Nephron progenitor cell (in vitro differentiated cells): Measurements from ENCODE around the gene NGRN.
"Not testable (repeated sequence)": the region's sequence is repeated elsewhere in the genome, so short reads cannot be mapped to it uniquely, and the experiment has no call there.

ENCODE experiments used
- DNase-seq: peaks from one replicate; pipeline ENCODE4 v3.0.0; 2021
- H3K27ac Mint-ChIP-seq: 2 replicates; pipeline ENCODE4 v1.8.0; 2021; ENCODE audit warnings: mild to moderate bottlenecking, moderate library complexity, mixed read lengths
- H3K27me3 Mint-ChIP-seq: 2 replicates; pipeline ENCODE4 v1.8.0; 2021; ENCODE audit warnings: mild to moderate bottlenecking, low read depth, mixed read lengths; ENCODE audit not compliant: poor library complexity
- H3K36me3 Mint-ChIP-seq: 2 replicates; pipeline ENCODE4 v1.8.0; 2021; ENCODE audit warnings: low read depth, mixed read lengths
- H3K4me1 Mint-ChIP-seq: 2 replicates; pipeline ENCODE4 v1.8.0; 2021; ENCODE audit warnings: mixed read lengths
- H3K4me3 Mint-ChIP-seq: 2 replicates; pipeline ENCODE4 v1.8.0; 2021; ENCODE audit warnings: mild to moderate bottlenecking, moderate library complexity, mixed read lengths
- H3K9me3 Mint-ChIP-seq: 2 replicates; pipeline ENCODE4 v1.8.0; 2021; ENCODE audit warnings: mild to moderate bottlenecking, moderate library complexity, mixed read lengths
- TF ChIP-seq, protein P1 (sequence below): fragments of 200-600 bp; sonication (generic); IDR thresholded peaks from 2 replicates; pipeline ENCODE4 v1.5.0; 2021; ENCODE audit warnings: antibody characterized with exemption

Gene NGRN

DNA sequence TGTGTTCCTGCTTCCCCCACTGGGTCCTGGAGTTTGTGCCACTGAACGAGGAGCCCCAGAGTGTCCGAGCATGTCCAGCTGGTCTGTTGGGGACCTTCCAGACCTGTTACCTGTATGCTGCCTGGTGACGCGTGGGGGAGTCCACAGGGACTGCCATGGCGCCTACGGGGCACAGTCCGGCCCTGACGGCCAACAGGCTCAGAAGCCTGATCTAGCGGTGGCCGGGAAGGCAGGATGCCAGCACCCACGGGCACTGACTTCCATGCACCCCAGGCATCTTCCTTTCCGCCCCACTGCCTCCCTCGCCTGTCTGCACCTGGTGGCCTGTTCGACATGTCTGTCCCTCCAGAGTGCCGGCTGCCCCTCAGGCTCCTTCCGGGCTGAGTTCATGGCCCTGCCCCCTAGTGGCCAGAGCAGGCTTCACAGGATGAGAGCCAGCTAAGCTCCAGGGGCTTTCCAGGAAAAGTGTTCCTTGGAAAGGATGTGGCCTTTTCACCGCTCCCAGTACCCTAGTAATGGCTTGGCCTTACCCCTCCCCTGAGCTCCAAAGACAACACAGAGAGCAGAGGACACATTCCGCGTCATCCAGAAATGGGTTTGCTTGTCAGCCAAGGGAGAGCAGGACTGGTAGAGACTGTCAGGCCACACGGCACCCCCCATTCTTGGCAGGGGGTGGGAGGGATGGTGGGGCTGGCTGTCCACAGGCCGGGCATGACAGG lies 35.7 kb downstream of the NGRN start:
- peaks cover 12% of the 10 kb centered on the region for H3K4me1 Mint-ChIP-seq
- H3K4me3 Mint-ChIP-seq: no peak overlapping the region
- peaks cover 4% of the 10 kb centered on the region for H3K9me3 Mint-ChIP-seq
- TF ChIP-seq, protein P1, sequence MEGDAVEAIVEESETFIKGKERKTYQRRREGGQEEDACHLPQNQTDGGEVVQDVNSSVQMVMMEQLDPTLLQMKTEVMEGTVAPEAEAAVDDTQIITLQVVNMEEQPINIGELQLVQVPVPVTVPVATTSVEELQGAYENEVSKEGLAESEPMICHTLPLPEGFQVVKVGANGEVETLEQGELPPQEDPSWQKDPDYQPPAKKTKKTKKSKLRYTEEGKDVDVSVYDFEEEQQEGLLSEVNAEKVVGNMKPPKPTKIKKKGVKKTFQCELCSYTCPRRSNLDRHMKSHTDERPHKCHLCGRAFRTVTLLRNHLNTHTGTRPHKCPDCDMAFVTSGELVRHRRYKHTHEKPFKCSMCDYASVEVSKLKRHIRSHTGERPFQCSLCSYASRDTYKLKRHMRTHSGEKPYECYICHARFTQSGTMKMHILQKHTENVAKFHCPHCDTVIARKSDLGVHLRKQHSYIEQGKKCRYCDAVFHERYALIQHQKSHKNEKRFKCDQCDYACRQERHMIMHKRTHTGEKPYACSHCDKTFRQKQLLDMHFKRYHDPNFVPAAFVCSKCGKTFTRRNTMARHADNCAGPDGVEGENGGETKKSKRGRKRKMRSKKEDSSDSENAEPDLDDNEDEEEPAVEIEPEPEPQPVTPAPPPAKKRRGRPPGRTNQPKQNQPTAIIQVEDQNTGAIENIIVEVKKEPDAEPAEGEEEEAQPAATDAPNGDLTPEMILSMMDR: peak; percentile 76
- H3K27ac Mint-ChIP-seq: no peak overlapping the region
- DNase-seq: peak; percentile 72
- H3K27me3 Mint-ChIP-seq: peaks cover under 1% of the 10 kb centered on the region
- no peaks in the 10 kb centered on the region for H3K36me3 Mint-ChIP-seq

DNA sequence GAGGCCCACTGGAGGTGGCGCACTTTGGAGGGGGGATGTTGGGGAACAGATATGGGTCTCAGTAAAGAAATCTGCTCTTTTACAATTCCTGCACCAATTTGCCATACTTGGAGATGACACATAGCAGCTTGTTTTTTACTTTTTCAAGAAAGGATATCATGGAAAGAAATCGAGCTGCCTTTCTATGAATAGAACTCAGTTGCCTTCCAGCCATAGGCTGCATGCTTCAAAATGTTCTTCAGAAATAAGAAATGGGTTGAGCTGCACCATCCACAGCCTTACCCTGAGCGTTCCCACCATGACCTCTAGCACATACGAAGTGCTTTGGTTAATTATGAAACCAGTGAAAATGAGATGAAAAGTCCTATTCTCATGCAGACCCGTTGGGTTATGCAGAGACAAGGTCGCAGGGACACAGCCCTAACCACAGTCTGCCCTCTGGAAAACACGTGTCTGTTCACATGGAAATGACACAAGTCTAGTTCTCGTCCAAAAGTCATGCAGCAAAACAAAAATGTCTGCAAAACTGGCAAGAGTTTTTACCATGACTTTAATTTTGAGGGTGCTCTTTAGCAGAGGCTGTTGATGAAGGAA lies 36.3 kb downstream of the NGRN start:
- H3K4me1 Mint-ChIP-seq: peaks cover 18% of the 10 kb centered on the region
- no peak overlapping the region for H3K4me3 Mint-ChIP-seq
- H3K27me3 Mint-ChIP-seq: no peaks in the 10 kb centered on the region
- H3K27ac Mint-ChIP-seq: no peak overlapping the region
- peaks cover 4% of the 10 kb centered on the region for H3K9me3 Mint-ChIP-seq
- no peaks in the 10 kb centered on the region for H3K36me3 Mint-ChIP-seq
- TF ChIP-seq, protein P1: no peak
- no peak for DNase-seq

- not testable (repeated sequence) for H3K27me3 Mint-ChIP-seq, H3K36me3 Mint-ChIP-seq, H3K27ac Mint-ChIP-seq, H3K9me3 Mint-ChIP-seq, DNase-seq, H3K4me3 Mint-ChIP-seq
- peaks cover 21% of the 10 kb centered on the region for H3K4me1 Mint-ChIP-seq
Measured at GRCh38 chr15:90305355-90305754, 39.9 kb downstream of the NGRN start.

GRCh38 chr15:90305932-90306331 lies 40.5 kb downstream of the NGRN start:
- Mint-ChIP-seq H3K9me3 (no peaks in the 10 kb centered on the region), H3K4me3 (no peak overlapping the region), H3K27me3 (no peaks in the 10 kb centered on the region), H3K27ac (no peak overlapping the region), H3K4me1 (peaks cover 21% of the 10 kb centered on the region), H3K36me3 (no peaks in the 10 kb centered on the region)
- TF ChIP-seq, protein P1: no peak
- DNase-seq: no peak

- Mint-ChIP-seq H3K9me3 (no peaks in the 10 kb centered on the region), H3K36me3 (no peaks in the 10 kb centered on the region), H3K27ac (no peak overlapping the region), H3K27me3 (no peaks in the 10 kb centered on the region), H3K4me1 (peaks cover 16% of the 10 kb centered on the region), H3K4me3 (no peak overlapping the region)
- TF ChIP-seq, protein P1: no peak
- no peak for DNase-seq
Measured at GRCh38 chr15:90306560-90306959, 41.1 kb downstream of the NGRN start.

DNA sequence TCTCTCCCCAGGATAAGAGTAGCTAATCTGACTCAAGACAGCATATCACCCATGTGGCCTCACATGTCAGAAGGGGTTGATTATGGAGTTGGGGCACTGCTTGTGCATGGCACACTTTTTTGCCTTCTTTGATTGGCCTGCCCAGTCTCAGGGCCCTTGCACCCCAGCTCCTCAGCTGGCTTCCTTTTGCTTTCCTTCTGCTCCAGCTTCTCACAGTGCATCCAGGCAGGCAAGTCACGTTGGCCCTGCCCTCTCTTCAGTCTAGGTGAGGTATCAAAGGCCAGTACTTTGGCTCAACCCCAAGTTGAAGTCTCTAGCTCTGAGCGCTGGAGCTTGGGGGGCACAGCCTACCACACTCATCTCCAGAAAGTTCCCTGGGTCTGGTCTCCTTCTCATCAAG lies 42.2 kb downstream of the NGRN start:
- Mint-ChIP-seq H3K36me3 (no peaks in the 10 kb centered on the region), H3K27ac (no peak overlapping the region), H3K9me3 (no peaks in the 10 kb centered on the region), H3K27me3 (no peaks in the 10 kb centered on the region), H3K4me3 (no peak overlapping the region), H3K4me1 (peaks cover 16% of the 10 kb centered on the region)
- TF ChIP-seq, protein P1: no peak
- no peak for DNase-seq
